ENCODE data around the gene ELANE. TPM values are rescaled to one million over a fixed set of nuclear protein-coding genes. Genes with fewer than 3 reads are reported as not detected.
"Not testable (repeated sequence)": the region's sequence is repeated elsewhere in the genome, so short reads cannot be mapped to it uniquely, and the experiment has no call there.

The ELANE gene
- total RNA-seq, 1 donor from 2014 or later, result not detected

DNA sequence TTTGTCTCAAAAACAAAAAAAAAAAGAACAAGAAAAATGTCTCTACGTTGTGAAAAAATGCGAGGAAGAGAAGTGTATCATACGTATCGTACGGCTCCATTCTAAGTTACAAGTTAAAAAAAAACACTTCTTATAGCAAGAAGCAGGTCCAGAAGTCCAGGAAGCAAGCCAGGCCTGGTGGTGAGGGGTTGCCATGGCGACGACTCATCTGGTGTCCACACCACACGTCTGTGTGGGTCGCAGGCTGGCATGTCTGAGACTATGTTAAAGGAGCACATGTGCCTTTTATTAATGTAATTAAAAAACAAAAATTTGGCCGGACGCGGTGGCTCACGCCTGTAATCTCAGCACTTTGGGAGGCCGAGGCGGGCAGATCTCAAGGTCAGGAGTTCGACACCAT is 35.0 kb downstream of the ELANE start:
- Mint-ChIP-seq H3K27ac (ENCODE audit: unreplicated experiment) (no peak overlapping the region), H3K36me3 (ENCODE audit: low read depth, unreplicated experiment) (peaks cover 4% of the 10 kb centered on the region), H3K4me3 (ENCODE audit: unreplicated experiment) (no peak overlapping the region)

GRCh38 chr19:887599-887998 is 35.5 kb downstream of the ELANE start:
- H3K4me1 Mint-ChIP-seq (ENCODE audit: unreplicated experiment), result no peaks in the 10 kb centered on the region
- TF ChIP-seq, protein P1, sequence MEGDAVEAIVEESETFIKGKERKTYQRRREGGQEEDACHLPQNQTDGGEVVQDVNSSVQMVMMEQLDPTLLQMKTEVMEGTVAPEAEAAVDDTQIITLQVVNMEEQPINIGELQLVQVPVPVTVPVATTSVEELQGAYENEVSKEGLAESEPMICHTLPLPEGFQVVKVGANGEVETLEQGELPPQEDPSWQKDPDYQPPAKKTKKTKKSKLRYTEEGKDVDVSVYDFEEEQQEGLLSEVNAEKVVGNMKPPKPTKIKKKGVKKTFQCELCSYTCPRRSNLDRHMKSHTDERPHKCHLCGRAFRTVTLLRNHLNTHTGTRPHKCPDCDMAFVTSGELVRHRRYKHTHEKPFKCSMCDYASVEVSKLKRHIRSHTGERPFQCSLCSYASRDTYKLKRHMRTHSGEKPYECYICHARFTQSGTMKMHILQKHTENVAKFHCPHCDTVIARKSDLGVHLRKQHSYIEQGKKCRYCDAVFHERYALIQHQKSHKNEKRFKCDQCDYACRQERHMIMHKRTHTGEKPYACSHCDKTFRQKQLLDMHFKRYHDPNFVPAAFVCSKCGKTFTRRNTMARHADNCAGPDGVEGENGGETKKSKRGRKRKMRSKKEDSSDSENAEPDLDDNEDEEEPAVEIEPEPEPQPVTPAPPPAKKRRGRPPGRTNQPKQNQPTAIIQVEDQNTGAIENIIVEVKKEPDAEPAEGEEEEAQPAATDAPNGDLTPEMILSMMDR (IDR thresholded peaks at IDR 0.05; ENCODE audit: unreplicated experiment), result no peak

More for the DNA sequence above, 35.0 kb downstream of the ELANE start:
- TF ChIP-seq, protein P1 (IDR thresholded peaks at IDR 0.05; ENCODE audit: unreplicated experiment), result no peak
- peaks cover 3% of the 10 kb centered on the region for H3K27me3 Mint-ChIP-seq (ENCODE audit: unreplicated experiment)
- no peaks in the 10 kb centered on the region for H3K9me3 Mint-ChIP-seq (ENCODE audit: unreplicated experiment)
- no peaks in the 10 kb centered on the region for H3K4me1 Mint-ChIP-seq (ENCODE audit: unreplicated experiment)
- no peak for DNase-seq (ENCODE audit: low spot score)

GRCh38 chr19:888581-889385 is 36.7 kb downstream of the ELANE start:
- Mint-ChIP-seq H3K27me3 (ENCODE audit: unreplicated experiment) (peaks cover 6% of the 10 kb centered on the region), H3K9me3 (ENCODE audit: unreplicated experiment) (no peaks in the 10 kb centered on the region), H3K27ac (ENCODE audit: unreplicated experiment) (no peak overlapping the region), H3K4me3 (ENCODE audit: unreplicated experiment) (no peak overlapping the region), H3K36me3 (ENCODE audit: low read depth, unreplicated experiment) (peaks cover 7% of the 10 kb centered on the region), H3K4me1 (ENCODE audit: unreplicated experiment) (peaks cover 6% of the 10 kb centered on the region)
- TF ChIP-seq, protein P1 (IDR thresholded peaks at IDR 0.05; ENCODE audit: unreplicated experiment), result no peak
- no peak for DNase-seq (ENCODE audit: low spot score)

More at GRCh38 chr19:887599-887998, 35.5 kb downstream of the ELANE start:
- Mint-ChIP-seq H3K36me3 (ENCODE audit: low read depth, unreplicated experiment) (peaks cover 4% of the 10 kb centered on the region), H3K9me3 (ENCODE audit: unreplicated experiment) (no peaks in the 10 kb centered on the region), H3K4me3 (ENCODE audit: unreplicated experiment) (no peak overlapping the region), H3K27me3 (ENCODE audit: unreplicated experiment) (peaks cover 3% of the 10 kb centered on the region), H3K27ac (ENCODE audit: unreplicated experiment) (no peak overlapping the region)
- no peak for DNase-seq (ENCODE audit: low spot score)

- H3K9me3 Mint-ChIP-seq (ENCODE audit: unreplicated experiment), result no peaks in the 10 kb centered on the region
- TF ChIP-seq, protein P1 (IDR thresholded peaks at IDR 0.05; ENCODE audit: unreplicated experiment), result no peak
- peaks cover 7% of the 10 kb centered on the region for H3K36me3 Mint-ChIP-seq (ENCODE audit: low read depth, unreplicated experiment)
- DNase-seq (ENCODE audit: low spot score), result no peak
- no peak overlapping the region for H3K4me3 Mint-ChIP-seq (ENCODE audit: unreplicated experiment)
- H3K27ac Mint-ChIP-seq (ENCODE audit: unreplicated experiment), result no peak overlapping the region
- H3K4me1 Mint-ChIP-seq (ENCODE audit: unreplicated experiment), result peaks cover 6% of the 10 kb centered on the region
- H3K27me3 Mint-ChIP-seq (ENCODE audit: unreplicated experiment), result peaks cover 6% of the 10 kb centered on the region
Measured at GRCh38 chr19:889662-890295, 37.7 kb downstream of the ELANE start.

DNA sequence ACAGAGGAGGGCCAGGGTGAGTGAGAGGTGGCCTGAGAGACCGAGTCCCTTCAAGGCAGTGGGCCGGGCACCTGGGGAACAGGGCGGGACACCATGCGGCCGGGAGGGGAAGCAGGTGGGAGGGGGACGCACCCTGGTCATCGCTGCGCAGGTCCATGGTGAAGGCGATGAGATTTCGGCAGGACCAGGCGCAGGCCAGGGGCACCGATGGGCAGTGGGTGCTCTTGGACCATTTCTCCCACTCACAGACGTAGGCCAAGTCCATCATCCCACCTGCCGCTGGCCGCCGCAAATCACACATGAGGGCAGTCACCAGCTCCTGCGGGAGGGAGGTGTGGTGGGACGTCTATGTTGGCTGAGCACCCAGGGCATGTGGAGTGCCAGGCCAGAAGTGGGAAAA is 38.7 kb downstream of the ELANE start:
- H3K36me3 Mint-ChIP-seq (ENCODE audit: low read depth, unreplicated experiment), result peaks cover 7% of the 10 kb centered on the region
- DNase-seq (ENCODE audit: low spot score), result no peak
- H3K4me1 Mint-ChIP-seq (ENCODE audit: unreplicated experiment), result peaks cover 6% of the 10 kb centered on the region
- peaks cover 6% of the 10 kb centered on the region for H3K27me3 Mint-ChIP-seq (ENCODE audit: unreplicated experiment)
- TF ChIP-seq, protein P1 (IDR thresholded peaks at IDR 0.05; ENCODE audit: unreplicated experiment), result no peak
- peak overlapping the region; percentile 77 for H3K4me3 Mint-ChIP-seq (ENCODE audit: unreplicated experiment)
- H3K9me3 Mint-ChIP-seq (ENCODE audit: unreplicated experiment), result no peaks in the 10 kb centered on the region
- peak overlapping the region; percentile 30 for H3K27ac Mint-ChIP-seq (ENCODE audit: unreplicated experiment)

GRCh38 chr19:891421-892200 is 39.5 kb downstream of the ELANE start:
- not testable (repeated sequence) for H3K27me3 Mint-ChIP-seq (ENCODE audit: unreplicated experiment); DNase-seq (ENCODE audit: low spot score); H3K9me3 Mint-ChIP-seq (ENCODE audit: unreplicated experiment); H3K27ac Mint-ChIP-seq (ENCODE audit: unreplicated experiment); H3K36me3 Mint-ChIP-seq (ENCODE audit: low read depth, unreplicated experiment); H3K4me1 Mint-ChIP-seq (ENCODE audit: unreplicated experiment)
- H3K4me3 Mint-ChIP-seq (ENCODE audit: unreplicated experiment), result peak overlapping the region; percentile 77
